RPMI7951 (cell line): Measurements from ENCODE around the gene BICDL1. TPM values are rescaled to one million over a fixed set of nuclear protein-coding genes. Genes with fewer than 3 reads are reported as not detected.
"Not testable (repeated sequence)": the region's sequence is repeated elsewhere in the genome, so short reads cannot be mapped to it uniquely, and the experiment has no call there.

ENCODE experiments used
- DNase-seq: peaks from one replicate; pipeline ENCODE4 v3.0.0-alpha.2; 2012; ENCODE audit warnings: low read depth
- total RNA-seq: library from RNA; depleted of rRNA; stranded (reverse); fragments of >200 nt; shearing (Covaris generic); gene quantifications from 2 replicates; pipeline ENCODE4 v1.2.3, GENCODE V29; 2014

BICDL1 gene
- total RNA-seq, 1 experiment from 2014 or later = not detected

- DNase-seq = no peak
Measured at GRCh38 chr12:120000556-120000955, 11.5 kb downstream of the BICDL1 start.

GRCh38 chr12:120006258-120006975, 17.4 kb downstream of the BICDL1 start:
- no peak for DNase-seq

GRCh38 chr12:120007272-120007671, 18.2 kb downstream of the BICDL1 start:
- no peak for DNase-seq

- DNase-seq = no peak
Measured at GRCh38 chr12:120010661-120011230, 21.7 kb downstream of the BICDL1 start.

GRCh38 chr12:120012067-120012621, 23.1 kb downstream of the BICDL1 start:
- DNase-seq = peak; percentile 16

GRCh38 chr12:120013659-120014380, 24.8 kb downstream of the BICDL1 start:
- DNase-seq = peak; percentile 8

GRCh38 chr12:120014381-120014735, 25.3 kb downstream of the BICDL1 start:
- DNase-seq = not testable (repeated sequence)

- DNase-seq = no peak
Measured at GRCh38 chr12:120015313-120015712, 26.3 kb downstream of the BICDL1 start.

- not testable (repeated sequence) for DNase-seq
Measured at GRCh38 chr12:120016199-120016598, 27.2 kb downstream of the BICDL1 start.

GRCh38 chr12:120019197-120019596, 30.2 kb downstream of the BICDL1 start:
- no peak for DNase-seq

GRCh38 chr12:120019938-120020337, 30.9 kb downstream of the BICDL1 start:
- DNase-seq = no peak

- no peak for DNase-seq
Measured at GRCh38 chr12:120024193-120024592, 35.2 kb downstream of the BICDL1 start.

GRCh38 chr12:120025640-120026039, 36.6 kb downstream of the BICDL1 start:
- DNase-seq = no peak

- DNase-seq = no peak
Measured at GRCh38 chr12:120032242-120032641, 43.2 kb downstream of the BICDL1 start.

GRCh38 chr12:120037851-120038250, 48.8 kb downstream of the BICDL1 start:
- DNase-seq = peak; percentile 2

GRCh38 chr12:120039711-120040110, 50.7 kb downstream of the BICDL1 start:
- no peak for DNase-seq

GRCh38 chr12:120041386-120042231, 52.6 kb downstream of the BICDL1 start:
- DNase-seq = no peak

GRCh38 chr12:120045367-120045766, 56.3 kb downstream of the BICDL1 start:
- not testable (repeated sequence) for DNase-seq

- DNase-seq = no peak
Measured at GRCh38 chr12:120047072-120047471, 58.0 kb downstream of the BICDL1 start.

GRCh38 chr12:120048263-120048662, 59.2 kb downstream of the BICDL1 start:
- no peak for DNase-seq

GRCh38 chr12:120049426-120049825, 60.4 kb downstream of the BICDL1 start:
- no peak for DNase-seq

GRCh38 chr12:120051535-120051934, 62.5 kb downstream of the BICDL1 start:
- no peak for DNase-seq
